Measurements from ENCODE around the gene AK2.

Gene AK2

DNA sequence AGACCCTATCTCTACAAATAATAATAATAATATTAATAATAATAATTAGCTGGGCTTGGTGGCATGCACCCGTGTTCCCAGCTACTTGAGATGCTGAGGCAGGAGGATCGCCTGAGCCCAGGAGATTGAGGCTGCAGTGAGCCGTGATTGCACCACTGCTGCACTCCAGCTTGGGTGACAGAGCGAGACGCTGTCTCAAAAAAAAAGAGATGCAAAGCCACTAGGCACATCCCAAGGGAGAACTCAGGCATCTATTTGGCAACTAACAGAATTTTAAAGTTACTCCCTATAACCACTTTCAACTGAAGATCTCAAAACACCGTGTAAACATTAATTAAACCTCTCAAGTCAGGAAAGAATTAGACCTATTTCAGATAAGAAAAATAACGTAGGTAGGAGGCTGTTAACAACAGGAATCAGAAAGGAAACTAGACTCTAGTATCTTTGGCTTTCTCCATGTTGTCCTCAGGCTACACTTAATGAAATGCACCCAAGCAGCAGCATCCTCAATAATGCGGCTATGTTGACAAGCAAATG, 75.8 kb downstream of the AK2 start (continued):
- no peak for TF ChIP-seq ZNF488 (tag by site-specific recombination; IDR thresholded peaks at IDR 0.05)
- no peak for TF ChIP-seq HOXC10 (CRISPR knock-in tag; IDR thresholded peaks at IDR 0.05)
- TF ChIP-seq, protein P1, sequence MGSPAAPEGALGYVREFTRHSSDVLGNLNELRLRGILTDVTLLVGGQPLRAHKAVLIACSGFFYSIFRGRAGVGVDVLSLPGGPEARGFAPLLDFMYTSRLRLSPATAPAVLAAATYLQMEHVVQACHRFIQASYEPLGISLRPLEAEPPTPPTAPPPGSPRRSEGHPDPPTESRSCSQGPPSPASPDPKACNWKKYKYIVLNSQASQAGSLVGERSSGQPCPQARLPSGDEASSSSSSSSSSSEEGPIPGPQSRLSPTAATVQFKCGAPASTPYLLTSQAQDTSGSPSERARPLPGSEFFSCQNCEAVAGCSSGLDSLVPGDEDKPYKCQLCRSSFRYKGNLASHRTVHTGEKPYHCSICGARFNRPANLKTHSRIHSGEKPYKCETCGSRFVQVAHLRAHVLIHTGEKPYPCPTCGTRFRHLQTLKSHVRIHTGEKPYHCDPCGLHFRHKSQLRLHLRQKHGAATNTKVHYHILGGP (tag by site-specific recombination; IDR thresholded peaks at IDR 0.05): no peak
- no peak for TF ChIP-seq ZNF335 (tag by site-specific recombination; conservative IDR thresholded peaks at IDR 0.05)
- no peak for TF ChIP-seq ZNF214 (tag by site-specific recombination; IDR thresholded peaks at IDR 0.05; ENCODE audit: borderline replicate concordance)
- no peak for TF ChIP-seq ZNF664 (tag by site-specific recombination; IDR thresholded peaks at IDR 0.05)
- TF ChIP-seq, protein P2, sequence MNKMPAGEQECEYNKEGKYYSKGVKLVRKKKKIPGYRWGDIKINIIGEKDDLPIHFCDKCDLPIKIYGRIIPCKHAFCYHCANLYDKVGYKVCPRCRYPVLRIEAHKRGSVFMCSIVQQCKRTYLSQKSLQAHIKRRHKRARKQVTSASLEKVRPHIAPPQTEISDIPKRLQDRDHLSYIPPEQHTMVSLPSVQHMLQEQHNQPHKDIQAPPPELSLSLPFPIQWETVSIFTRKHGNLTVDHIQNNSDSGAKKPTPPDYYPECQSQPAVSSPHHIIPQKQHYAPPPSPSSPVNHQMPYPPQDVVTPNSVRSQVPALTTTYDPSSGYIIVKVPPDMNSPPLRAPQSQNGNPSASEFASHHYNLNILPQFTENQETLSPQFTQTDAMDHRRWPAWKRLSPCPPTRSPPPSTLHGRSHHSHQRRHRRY (tag by site-specific recombination; IDR thresholded peaks at IDR 0.05): no peak
- TF ChIP-seq, protein P3, sequence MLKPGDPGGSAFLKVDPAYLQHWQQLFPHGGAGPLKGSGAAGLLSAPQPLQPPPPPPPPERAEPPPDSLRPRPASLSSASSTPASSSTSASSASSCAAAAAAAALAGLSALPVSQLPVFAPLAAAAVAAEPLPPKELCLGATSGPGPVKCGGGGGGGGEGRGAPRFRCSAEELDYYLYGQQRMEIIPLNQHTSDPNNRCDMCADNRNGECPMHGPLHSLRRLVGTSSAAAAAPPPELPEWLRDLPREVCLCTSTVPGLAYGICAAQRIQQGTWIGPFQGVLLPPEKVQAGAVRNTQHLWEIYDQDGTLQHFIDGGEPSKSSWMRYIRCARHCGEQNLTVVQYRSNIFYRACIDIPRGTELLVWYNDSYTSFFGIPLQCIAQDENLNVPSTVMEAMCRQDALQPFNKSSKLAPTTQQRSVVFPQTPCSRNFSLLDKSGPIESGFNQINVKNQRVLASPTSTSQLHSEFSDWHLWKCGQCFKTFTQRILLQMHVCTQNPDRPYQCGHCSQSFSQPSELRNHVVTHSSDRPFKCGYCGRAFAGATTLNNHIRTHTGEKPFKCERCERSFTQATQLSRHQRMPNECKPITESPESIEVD (tag by site-specific recombination; IDR thresholded peaks at IDR 0.05): peak; percentile 52
- TF ChIP-seq ZNF146 (tag by site-specific recombination; IDR thresholded peaks at IDR 0.05): no peak
- no peak for TF ChIP-seq ZNF266 (tag by site-specific recombination; IDR thresholded peaks at IDR 0.05; ENCODE audit: low read depth)
- no peak for TF ChIP-seq ZNF350 (tag by site-specific recombination; IDR thresholded peaks at IDR 0.05)
- no peak for TF ChIP-seq ZNF610 (tag by site-specific recombination; IDR thresholded peaks at IDR 0.05; ENCODE audit: borderline replicate concordance)
- peak; percentile 79 for TF ChIP-seq WT1 (tag by site-specific recombination; IDR thresholded peaks at IDR 0.05)
- no peak for TF ChIP-seq ZNF837 (tag by site-specific recombination; IDR thresholded peaks at IDR 0.05)
- TF ChIP-seq KLF1 (tag by site-specific recombination; IDR thresholded peaks at IDR 0.05): no peak
- TF ChIP-seq ZNF354C (tag by site-specific recombination; IDR thresholded peaks at IDR 0.05; ENCODE audit: borderline replicate concordance, low read depth): no peak

GRCh38 chr1:32960342-32960741, 76.3 kb downstream of the AK2 start:
- Histone ChIP-seq H3K4me1 (ENCODE audit: control insufficient read depth, insufficient read depth, low read length) (peaks cover 10% of the 10 kb centered on the region), H3K36me3 (ENCODE audit: control insufficient read depth in 2 of 2, insufficient read depth in 1 of 2, low read length in 2 of 2) (no peaks in the 10 kb centered on the region), H3K4me3 (ENCODE audit: low read depth, low read length) (no peak overlapping the region), H3K9me3 (ENCODE audit: control insufficient read depth, insufficient read depth, low read depth, low read length) (no peaks in the 10 kb centered on the region), H3K27ac (ENCODE audit: extremely low read depth, low read depth, low read length) (no peak overlapping the region)
- ChIA-PET CTCF (no interaction called here), POLR2A (no interaction called here)
- TF ChIP-seq, protein P4, sequence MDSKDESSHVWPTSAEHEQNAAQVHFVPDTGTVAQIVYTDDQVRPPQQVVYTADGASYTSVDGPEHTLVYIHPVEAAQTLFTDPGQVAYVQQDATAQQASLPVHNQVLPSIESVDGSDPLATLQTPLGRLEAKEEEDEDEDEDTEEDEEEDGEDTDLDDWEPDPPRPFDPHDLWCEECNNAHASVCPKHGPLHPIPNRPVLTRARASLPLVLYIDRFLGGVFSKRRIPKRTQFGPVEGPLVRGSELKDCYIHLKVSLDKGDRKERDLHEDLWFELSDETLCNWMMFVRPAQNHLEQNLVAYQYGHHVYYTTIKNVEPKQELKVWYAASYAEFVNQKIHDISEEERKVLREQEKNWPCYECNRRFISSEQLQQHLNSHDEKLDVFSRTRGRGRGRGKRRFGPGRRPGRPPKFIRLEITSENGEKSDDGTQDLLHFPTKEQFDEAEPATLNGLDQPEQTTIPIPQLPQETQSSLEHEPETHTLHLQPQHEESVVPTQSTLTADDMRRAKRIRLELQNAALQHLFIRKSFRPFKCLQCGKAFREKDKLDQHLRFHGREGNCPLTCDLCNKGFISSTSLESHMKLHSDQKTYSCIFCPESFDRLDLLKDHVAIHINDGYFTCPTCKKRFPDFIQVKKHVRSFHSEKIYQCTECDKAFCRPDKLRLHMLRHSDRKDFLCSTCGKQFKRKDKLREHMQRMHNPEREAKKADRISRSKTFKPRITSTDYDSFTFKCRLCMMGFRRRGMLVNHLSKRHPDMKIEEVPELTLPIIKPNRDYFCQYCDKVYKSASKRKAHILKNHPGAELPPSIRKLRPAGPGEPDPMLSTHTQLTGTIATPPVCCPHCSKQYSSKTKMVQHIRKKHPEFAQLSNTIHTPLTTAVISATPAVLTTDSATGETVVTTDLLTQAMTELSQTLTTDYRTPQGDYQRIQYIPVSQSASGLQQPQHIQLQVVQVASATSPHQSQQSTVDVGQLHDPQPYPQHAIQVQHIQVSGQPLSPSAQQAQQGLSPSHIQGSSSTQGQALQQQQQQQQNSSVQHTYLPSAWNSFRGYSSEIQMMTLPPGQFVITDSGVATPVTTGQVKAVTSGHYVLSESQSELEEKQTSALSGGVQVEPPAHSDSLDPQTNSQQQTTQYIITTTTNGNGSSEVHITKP (tag by site-specific recombination; IDR thresholded peaks at IDR 0.05): peak; percentile 45; the same call in 1 of the 2 replicates
- no peak for TF ChIP-seq ZNF18 (tag by site-specific recombination; IDR thresholded peaks at IDR 0.05)

Data from HEK293 (cell line).